SK-MEL-5 (cell line): ENCODE results near the gene HLA-DQB2. TPM values are rescaled to one million over a fixed set of nuclear protein-coding genes. Genes with fewer than 3 reads are reported as not detected.
A peak's percentile ranks its signal among the peaks of the same experiment; 100 is the strongest.
"Not testable (repeated sequence)": the region's sequence is repeated elsewhere in the genome, so short reads cannot be mapped to it uniquely, and the experiment has no call there.

Source experiments
- DNase-seq: peaks from one replicate; pipeline ENCODE4 v3.0.0-alpha.2; 2016; ENCODE audit warnings: low read depth, low spot score
- in situ Hi-C: cut with HindIII; loops from 2 replicates; pipeline ENCODE4 v1.10.0; 2016; ENCODE audit warnings: low sequenced_read_pairs, high pct_unique_total_duplicates, low pct_unique_long_range_greater_than_20kb
- polyA plus RNA-seq, 2 experiments: library from polyadenylated mRNA; depleted of rRNA; stranded (reverse); fragments of >200 nt; gene quantifications; 2 replicates each; pipeline ENCODE4 v1.2.3, GENCODE V29; 2015
- total RNA-seq: library from RNA; depleted of rRNA; stranded (reverse); fragments of >200 nt; shearing (Covaris generic); gene quantifications from 2 replicates; pipeline ENCODE4 v1.2.3, GENCODE V29; 2014; rRNA removed

HLA-DQB2 gene
- total RNA-seq: not detected in 2 replicates
- 0.10 and 0.58 TPM in 2 replicates for polyA plus RNA-seq (2015; cell fraction: cytosol; rRNA removed)
- polyA plus RNA-seq (2015; cell fraction: nucleus; rRNA removed): not detected in 2 replicates

DNA sequence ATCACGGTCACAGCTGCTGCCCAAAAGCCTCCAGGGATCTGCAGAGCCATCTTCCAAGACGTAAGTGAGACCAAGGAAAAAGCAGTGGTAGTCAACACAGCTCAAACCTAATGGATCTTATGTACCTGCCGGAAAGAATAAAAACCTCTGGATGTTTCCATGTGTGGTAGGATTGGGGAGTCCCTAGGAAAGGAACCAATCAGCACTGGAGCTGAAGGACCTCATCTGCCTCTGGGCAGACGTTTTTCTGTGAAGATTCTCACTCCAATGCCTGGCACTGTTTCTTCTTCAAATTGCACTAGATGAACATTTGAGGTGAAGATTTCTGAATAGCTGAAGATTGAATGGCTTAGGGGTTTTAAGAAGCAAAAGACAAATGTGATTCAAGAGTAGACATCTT is at the start of gene HLA-DQB2:
Gene HLA-DQB2, minus strand, starts transcription at position 112 of the 400 bp plus-strand sequence. Its CDS starts 62 bp downstream, at position 50.
- DNase-seq: peak; percentile 19
- in situ Hi-C loops: no loop called here

DNA sequence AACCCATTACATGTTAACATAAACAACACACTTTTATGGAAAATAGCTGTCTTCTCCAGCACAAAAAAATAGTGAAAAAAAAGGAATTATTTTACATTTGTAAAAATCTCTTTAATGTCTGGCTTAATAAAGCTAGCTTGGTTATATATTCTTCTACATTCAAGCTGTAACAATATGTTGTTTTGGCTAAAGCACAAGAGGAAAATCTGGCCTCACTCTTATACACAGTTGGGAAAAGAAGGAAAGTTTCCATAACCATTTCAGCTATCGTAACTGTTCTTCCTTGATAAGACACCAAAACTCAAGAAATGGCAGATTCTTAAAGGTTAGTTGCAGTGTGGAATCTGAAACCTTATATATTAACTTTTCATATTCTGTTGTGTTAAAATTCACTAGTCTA is 45.8 kb upstream of the HLA-DQB2 start:
- no peak for DNase-seq
- in situ Hi-C loops: no loop called here

DNA sequence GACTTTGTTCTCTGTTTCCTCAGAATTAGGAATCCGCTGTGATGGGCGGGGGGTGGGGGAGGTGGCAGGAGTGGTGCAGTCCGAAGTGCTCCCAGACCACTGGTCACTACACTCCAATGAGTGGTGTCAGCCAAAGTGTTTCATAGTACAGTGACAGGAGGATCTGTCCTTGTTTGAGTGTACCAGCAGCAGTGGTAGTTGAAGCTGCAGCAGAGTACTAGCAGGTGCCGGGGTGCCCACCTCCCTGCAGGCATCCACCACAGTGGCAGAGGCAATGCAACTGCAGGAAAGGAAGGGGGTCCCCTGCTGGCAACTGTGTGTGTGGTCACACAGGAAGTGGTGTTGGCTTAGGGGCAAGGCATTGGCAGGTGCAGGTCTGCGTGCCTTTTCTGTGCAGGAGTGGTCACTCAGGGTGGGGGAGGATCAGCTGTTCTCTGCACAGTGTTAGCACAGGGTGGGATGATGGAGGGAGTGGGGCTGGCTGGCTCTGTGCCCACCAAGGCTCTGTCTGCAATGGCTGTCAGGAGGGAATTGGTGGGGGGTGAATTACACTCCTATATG is 43.8 kb upstream of the HLA-DQB2 start:
- no peak for DNase-seq
- in situ Hi-C loops: no loop called here

- in situ Hi-C loops, DNase-seq: not testable (repeated sequence)
Observed at GRCh38 chr6:32805404-32805803, 42.1 kb upstream of the HLA-DQB2 start.

DNA sequence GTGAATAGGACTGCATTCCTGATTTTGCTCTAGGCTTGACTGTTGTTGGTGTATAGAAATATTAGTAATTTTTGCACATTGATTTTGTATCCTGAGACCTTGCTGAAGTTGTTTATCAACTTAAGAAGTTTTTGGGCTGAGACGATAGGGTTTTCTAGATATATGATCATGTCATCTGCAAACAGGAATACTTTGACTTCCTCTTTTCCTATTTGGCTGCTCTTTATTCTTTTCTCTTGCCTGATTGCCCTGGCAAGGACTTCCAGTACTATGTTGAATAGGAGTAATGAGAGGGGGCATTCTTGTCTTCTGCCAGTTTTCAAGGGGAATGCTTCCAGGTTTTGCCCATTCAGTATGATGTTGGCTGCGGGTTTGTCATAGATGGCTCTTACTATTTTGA is 40.1 kb upstream of the HLA-DQB2 start:
- no peak for DNase-seq
- in situ Hi-C loops: no loop called here

DNA sequence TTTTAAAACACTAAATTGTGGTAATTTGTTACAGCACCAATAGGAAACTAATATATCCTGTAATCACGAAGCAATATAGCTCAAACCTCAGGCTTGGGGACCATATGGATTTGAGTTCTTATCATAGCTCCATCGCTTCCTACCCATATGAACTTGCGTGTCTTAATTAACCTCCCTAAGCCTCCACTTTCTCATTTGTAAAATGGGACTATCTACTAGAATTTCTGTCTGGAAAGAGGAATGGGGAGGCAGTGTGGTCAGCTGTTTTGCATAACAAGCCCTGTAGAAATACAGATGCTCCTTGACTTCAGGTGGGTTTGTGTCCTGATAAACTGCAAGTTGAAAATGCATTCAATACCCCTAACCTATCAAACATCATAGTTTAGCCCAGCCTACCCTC is 36.4 kb upstream of the HLA-DQB2 start:
- in situ Hi-C loops: no loop called here

GRCh38 chr6:32799168-32799567 is 35.8 kb upstream of the HLA-DQB2 start:
- no peak for DNase-seq
- in situ Hi-C loops: no loop called here

More for the DNA sequence above, 36.4 kb upstream of the HLA-DQB2 start:
- DNase-seq: no peak

DNA sequence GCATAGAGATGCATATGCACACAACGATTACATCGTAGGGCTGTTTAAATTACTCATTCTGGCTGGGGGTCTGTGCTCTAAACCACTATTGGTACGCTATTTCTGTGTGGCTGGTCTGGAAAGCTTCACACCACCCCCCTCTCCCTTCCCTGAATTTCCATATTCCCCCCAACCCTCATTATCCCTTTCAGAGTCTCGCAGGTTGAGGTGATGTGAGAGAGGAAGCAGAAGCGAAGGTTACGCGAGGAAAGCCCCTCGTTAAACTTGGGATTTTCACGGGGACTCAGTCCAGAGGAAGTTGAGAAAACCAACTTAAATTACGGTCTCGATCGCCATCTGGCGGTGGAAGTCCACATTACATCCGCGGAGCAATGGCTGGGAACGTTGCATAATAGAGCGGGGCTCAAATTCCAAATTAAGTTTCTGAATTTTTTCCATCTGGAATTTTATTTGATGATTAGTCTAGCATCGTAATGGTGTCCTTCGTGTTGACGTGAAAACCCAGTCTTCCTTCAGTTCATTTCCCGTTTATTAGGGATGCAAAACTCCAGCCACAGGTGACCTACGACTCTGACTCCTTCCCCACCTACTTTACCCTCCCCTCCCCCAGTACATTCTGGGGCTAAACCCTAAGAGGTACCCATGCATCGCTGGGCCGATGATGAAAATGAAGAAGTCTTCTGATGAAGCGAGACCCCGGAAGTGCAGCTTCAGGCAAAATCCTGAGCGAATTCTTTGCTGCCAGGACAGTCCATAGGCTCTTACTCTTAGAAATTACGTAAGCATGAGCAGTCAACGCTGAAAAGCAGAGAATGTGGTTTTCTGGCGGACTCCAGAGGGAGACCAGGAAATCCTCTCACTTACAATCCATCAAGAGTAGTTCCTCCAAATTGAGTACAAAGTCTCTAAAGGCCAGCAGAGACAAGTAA is 33.8 kb upstream of the HLA-DQB2 start:
- in situ Hi-C loops: no loop called here
- DNase-seq: peak; percentile 60

DNA sequence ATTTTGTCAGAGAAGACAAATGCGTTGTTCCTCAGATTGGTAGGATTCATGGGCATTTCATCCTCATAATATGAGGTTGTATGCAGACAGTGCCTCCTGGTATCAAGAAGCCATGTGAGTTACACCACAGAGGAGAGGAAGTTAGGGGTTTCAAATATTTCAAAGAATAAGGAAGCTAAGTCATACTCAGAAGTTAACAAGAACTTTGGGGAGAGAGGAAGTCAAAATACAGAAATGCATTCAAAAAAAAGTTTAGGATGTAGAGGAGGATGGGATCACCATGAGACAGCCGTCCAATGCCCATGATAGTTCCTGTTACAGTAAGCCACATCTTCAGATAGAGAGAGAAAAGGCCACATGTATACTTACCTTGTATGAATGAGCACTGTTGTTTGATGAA is 31.2 kb upstream of the HLA-DQB2 start:
- no peak for DNase-seq
- in situ Hi-C loops: no loop called here

- in situ Hi-C loops: no loop called here
- peak; percentile 52 for DNase-seq
Observed at GRCh38 chr6:32792901-32793435, 29.6 kb upstream of the HLA-DQB2 start.

DNA sequence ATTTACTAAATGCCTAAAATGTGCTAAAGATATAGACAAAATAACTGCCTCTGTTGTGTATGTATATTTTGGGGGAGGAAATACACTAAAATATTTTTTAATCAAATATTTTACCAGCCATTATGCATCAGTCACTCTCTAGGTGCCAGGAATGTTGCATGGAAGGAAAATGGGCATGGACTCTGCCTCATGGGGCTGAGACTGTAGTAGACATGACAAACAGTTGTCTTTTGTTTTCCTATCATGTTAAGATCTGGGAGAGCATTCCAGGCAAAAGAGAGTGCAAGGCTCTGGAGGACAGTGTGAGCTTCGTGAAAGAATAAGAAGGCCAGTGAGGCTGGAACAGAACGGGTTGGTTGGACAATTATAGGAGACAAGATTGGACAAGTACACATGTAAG is 27.0 kb upstream of the HLA-DQB2 start:
- in situ Hi-C loops: no loop called here
- DNase-seq: peak; percentile 68

GRCh38 chr6:32785781-32786533 is 22.6 kb upstream of the HLA-DQB2 start:
- peak; percentile 86 for DNase-seq
- in situ Hi-C loops: no loop called here

GRCh38 chr6:32782923-32783322 is 19.6 kb upstream of the HLA-DQB2 start:
- DNase-seq, in situ Hi-C loops: not testable (repeated sequence)

GRCh38 chr6:32779036-32779435 is 15.7 kb upstream of the HLA-DQB2 start:
- in situ Hi-C loops: no loop called here
- DNase-seq: no peak

DNA sequence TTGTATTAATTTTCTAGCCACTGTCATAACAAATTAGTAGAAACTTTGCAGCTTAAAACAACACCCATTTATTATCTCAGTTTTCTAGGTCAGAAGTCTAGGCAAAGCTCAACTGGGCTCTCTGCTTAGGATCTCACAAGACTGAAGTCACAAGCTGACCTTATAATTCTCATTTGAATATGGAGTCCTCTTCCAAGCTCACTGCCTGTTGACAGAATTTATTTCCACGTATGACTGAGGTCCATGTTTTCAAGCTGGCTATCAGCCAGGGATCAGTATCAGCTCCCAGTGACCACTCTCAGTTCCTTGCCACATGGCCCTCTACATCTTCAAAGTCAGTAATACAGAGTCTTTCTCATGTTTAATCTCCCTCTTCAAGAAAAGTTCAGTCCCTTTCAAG is 11.7 kb upstream of the HLA-DQB2 start:
- in situ Hi-C loops: no loop called here
- DNase-seq: no peak

GRCh38 chr6:32774426-32774825 is 11.1 kb upstream of the HLA-DQB2 start:
- no peak for DNase-seq

GRCh38 chr6:32772656-32773055 is 9.3 kb upstream of the HLA-DQB2 start:
- DNase-seq: no peak
- in situ Hi-C loops: no loop called here

More at GRCh38 chr6:32774426-32774825, 11.1 kb upstream of the HLA-DQB2 start:
- in situ Hi-C loops: no loop called here

- in situ Hi-C loops: no loop called here
Observed at GRCh38 chr6:32764048-32764447, 716 bp upstream of the HLA-DQB2 start.

More at GRCh38 chr6:32764048-32764447, 716 bp upstream of the HLA-DQB2 start:
- no peak for DNase-seq
